GM12864 (cell line): Measurements from ENCODE around the gene PYY.
"Not testable (repeated sequence)": the region's sequence is repeated elsewhere in the genome, so short reads cannot be mapped to it uniquely, and the experiment has no call there.

Experiments
- DNase-seq: peaks from one replicate; pipeline ENCODE4 v3.0.0-alpha.2; 2011; ENCODE audit warnings: low read depth
- H3K4me3 ChIP-seq: 2 replicates; pipeline ENCODE4 v1.5.1; 2011; ENCODE audit warnings: mild to moderate bottlenecking, low read depth, low read length, control low read depth
- TF ChIP-seq, protein P1 (sequence below): IDR thresholded peaks from 2 replicates; pipeline ENCODE4 v1.5.1; 2011; ENCODE audit warnings: low read depth, mild to moderate bottlenecking, moderate library complexity, low read length, control low read depth, inconsistent platforms; ENCODE audit errors: missing control alignments

PYY gene

GRCh38 chr17:43966276-43966675 lies 12.5 kb upstream of the PYY start:
- no peak for DNase-seq
- TF ChIP-seq, protein P1, sequence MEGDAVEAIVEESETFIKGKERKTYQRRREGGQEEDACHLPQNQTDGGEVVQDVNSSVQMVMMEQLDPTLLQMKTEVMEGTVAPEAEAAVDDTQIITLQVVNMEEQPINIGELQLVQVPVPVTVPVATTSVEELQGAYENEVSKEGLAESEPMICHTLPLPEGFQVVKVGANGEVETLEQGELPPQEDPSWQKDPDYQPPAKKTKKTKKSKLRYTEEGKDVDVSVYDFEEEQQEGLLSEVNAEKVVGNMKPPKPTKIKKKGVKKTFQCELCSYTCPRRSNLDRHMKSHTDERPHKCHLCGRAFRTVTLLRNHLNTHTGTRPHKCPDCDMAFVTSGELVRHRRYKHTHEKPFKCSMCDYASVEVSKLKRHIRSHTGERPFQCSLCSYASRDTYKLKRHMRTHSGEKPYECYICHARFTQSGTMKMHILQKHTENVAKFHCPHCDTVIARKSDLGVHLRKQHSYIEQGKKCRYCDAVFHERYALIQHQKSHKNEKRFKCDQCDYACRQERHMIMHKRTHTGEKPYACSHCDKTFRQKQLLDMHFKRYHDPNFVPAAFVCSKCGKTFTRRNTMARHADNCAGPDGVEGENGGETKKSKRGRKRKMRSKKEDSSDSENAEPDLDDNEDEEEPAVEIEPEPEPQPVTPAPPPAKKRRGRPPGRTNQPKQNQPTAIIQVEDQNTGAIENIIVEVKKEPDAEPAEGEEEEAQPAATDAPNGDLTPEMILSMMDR = no peak
- H3K4me3 ChIP-seq = no peak overlapping the region

GRCh38 chr17:43962479-43962878 lies 8.7 kb upstream of the PYY start:
- TF ChIP-seq, protein P1 = no peak
- no peak for DNase-seq
- H3K4me3 ChIP-seq = no peak overlapping the region

GRCh38 chr17:43961954-43962353 lies 8.2 kb upstream of the PYY start:
- H3K4me3 ChIP-seq = no peak overlapping the region
- TF ChIP-seq, protein P1 = no peak
- DNase-seq = no peak

DNA sequence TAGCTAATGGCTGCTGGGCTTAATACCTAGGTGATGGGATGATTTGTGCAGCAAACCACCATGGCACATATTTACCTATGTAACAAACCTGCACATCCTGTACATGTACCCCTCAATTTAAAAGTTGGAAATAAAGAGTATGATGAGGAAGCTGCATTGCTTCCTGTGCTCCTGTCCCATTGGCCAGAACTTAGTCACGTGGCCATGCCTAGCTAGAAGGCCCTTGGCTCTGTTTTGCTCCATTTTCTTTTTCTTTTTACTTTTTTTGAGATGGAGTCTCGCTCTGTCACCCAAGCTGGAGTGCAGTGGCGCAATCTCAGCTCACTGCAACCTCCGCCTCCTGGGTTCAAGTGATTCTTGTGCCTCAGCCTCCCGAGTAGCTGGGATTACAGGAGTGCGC lies 7.6 kb upstream of the PYY start:
- DNase-seq, H3K4me3 ChIP-seq: not testable (repeated sequence)

- H3K4me3 ChIP-seq = no peak overlapping the region
- TF ChIP-seq, protein P1 = no peak
- DNase-seq = no peak
Measured at GRCh38 chr17:43958748-43959352, 5.1 kb upstream of the PYY start.

DNA sequence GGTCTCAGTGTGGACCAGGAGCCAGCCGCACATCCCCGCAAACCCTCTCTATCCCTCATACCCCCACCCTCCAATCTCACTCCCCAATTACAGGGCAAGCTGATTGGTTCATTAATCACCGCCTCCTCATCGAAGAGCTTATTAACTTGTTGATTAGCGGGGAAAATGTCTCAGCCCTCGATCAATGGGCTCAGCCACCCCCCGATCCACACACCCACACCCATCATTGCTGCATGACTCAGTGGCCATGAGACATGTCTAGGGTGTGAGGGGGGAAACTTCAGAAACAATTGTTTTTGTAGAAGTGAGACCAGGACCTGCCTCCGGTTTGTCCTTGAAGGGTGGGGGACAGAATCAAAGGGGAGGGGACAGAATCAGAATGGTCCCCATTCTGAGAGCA lies 2.5 kb upstream of the PYY start:
- no peak overlapping the region for H3K4me3 ChIP-seq
- no peak for DNase-seq
- TF ChIP-seq, protein P1 = no peak

DNA sequence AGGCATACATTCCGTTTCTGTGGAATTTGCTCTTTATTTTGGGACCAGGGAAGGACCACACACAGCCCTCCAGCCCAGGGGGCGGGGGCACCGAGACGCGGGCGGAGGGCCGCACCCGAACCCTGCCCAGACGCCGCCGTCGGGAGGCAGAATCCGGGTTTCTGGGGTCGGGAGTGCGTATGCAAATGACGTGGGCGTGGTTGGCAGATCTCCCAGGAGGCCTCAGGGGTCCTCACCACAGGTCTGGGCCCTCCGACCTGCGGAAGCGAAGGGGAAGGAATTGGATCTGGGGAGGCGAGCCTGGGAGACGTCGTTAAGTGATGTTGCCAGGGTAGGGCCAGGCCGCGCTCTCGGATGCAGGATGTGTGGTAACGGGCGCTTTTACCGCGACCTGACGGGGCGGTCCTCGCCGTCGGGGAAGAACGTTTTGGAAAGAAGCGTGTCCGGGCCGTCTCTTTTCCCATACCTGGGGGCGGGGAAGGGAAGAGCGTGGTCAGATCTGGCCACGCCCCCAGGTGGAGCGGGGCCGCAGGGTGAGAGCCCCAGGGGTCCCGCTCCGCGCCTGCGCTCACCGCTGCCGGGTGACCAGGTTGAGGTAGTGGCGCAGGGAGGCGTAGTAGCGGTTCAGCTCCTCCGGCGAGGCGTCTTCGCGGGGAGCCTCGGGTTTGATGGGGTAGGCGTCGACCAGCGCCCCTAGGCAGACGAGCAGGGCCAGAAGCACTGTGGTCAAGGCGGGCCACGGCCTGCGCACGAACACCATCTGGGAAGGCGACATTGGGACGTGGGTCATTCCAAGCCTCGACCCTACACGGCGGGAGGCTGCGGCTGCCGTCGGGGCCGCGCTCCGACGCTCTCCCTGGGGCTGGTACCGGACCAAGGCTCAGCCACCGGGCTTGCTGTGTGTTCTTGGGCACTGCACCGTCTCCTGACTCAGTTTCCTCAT lies 745 bp downstream of the PYY start:
- H3K4me3 ChIP-seq = no peak overlapping the region
- TF ChIP-seq, protein P1 = no peak
- DNase-seq = no peak
